ENCODE measurements around the gene CPEB4.

DNA sequence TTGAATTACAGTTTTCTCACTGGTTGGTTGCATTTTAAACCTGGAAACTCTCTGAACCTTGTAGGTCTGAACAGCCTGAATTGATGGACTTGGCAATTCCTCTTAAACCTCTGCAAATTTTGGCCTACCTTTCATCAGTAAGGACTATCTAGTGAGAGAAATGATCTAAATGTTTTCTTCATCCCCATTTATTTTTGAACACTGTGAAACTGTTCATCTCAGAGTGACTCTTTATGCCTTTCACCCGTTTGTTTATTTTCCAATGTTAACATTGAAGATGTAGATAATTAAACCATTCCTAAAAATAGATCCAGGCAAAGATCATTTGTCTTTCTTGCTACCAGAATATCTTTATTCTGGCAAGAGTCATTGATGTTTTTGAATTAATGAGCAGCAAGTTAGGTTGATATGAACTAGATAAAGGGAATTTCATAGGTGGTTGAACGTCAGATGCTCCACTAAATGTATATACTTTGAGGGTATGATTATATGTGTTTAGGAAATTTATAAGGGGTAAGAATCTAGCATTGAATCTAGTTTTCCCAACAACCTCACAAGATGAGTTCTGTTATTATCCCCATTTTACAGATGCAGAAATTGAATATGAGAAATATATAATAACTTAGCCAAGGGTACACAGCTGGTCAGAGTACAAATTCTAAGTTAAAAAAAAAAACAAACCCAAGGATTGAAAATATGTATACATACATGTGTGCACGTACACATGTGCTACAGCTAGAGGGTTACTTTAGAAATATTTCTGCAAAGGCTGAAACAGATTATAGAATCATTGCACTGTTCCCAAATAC is 3.4 kb downstream of the CPEB4 start:
- TF ChIP-seq EZH2 (IDR thresholded peaks at IDR 0.05) (no peak), POLR2AphosphoS5 (IDR thresholded peaks at IDR 0.05; ENCODE audit: borderline replicate concordance, low read depth, low read length) (no peak), FOXP2 (optimal IDR thresholded peaks at IDR 0.05; ENCODE audit: control extremely low read depth, extremely low read length, insufficient read depth) (no peak)
